GM12874 (cell line): ENCODE data around the gene IL34.

Experiments used
- TF ChIP-seq, protein P1 (sequence below): IDR thresholded peaks from 2 replicates; pipeline ENCODE4 v1.5.1; 2011; ENCODE audit warnings: low read depth, mild to moderate bottlenecking, control low read depth, low read length, moderate library complexity; ENCODE audit not compliant: insufficient read depth

IL34 gene

GRCh38 chr16:70638814-70639792 lies 7.3 kb upstream of the IL34 start:
- TF ChIP-seq, protein P1, sequence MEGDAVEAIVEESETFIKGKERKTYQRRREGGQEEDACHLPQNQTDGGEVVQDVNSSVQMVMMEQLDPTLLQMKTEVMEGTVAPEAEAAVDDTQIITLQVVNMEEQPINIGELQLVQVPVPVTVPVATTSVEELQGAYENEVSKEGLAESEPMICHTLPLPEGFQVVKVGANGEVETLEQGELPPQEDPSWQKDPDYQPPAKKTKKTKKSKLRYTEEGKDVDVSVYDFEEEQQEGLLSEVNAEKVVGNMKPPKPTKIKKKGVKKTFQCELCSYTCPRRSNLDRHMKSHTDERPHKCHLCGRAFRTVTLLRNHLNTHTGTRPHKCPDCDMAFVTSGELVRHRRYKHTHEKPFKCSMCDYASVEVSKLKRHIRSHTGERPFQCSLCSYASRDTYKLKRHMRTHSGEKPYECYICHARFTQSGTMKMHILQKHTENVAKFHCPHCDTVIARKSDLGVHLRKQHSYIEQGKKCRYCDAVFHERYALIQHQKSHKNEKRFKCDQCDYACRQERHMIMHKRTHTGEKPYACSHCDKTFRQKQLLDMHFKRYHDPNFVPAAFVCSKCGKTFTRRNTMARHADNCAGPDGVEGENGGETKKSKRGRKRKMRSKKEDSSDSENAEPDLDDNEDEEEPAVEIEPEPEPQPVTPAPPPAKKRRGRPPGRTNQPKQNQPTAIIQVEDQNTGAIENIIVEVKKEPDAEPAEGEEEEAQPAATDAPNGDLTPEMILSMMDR: no peak

DNA sequence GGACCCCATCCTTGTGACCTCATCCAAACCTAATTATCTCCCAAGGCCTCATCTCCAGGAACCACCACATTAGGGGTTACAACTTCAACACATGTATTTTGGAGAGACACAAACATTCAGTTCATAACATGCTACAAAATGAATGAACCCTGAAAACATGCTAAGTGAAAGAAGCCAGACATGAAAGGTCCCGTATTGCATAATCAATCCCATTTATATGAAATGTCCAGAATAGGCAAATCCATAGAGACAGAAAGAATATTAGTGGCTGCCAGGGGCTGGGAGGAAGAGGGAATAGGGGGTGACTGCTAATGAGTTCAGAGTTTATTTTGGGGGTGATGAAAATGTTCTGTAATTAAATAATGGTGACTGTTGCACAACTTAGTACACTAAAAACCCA lies 3.7 kb upstream of the IL34 start:
- TF ChIP-seq, protein P1: no peak

DNA sequence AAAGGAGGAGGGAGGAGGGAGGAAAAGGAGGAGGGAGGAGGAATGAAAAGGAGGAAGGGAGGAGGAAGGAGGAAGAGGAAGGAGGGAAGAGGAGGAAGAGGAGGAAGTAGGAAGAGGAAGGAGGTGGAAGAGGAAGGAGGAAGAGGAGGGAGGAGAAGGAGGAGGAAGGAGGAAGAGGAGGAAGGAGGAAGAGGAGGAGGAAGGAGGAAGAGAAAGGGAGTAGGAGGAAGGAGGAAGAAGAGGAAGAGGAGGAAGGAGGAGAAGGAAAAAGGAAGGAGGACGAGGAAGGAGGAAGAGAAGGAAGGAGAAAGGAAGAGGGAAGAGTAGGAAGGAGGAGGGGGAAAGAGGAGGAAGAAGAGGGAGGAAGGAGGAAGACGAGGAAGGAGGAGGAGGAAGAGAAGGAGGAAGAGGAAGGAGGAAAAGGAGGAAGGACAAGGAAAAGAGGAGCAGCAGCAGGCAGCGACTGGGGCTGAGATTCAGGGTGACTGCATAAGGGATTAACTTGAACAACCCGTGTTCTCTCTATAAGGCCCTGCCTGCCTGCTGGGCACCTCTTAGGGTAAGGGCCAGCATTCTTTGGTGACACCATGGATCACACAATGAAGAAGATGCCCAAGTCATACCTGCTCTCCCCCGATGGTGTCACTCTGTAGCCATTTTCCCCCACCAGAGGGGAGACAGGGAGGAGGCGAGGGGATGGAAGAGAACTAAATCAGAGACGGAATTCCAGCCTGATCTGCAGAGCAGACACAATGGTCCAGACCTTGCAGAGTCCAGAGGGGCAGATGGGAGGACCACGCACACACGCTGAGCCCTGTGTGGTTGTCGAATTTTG lies 1.4 kb upstream of the IL34 start:
- TF ChIP-seq, protein P1: no peak; the same call in 1 of the 2 replicates

GRCh38 chr16:70647441-70648359 lies 1.3 kb downstream of the IL34 start:
- TF ChIP-seq, protein P1: no peak

DNA sequence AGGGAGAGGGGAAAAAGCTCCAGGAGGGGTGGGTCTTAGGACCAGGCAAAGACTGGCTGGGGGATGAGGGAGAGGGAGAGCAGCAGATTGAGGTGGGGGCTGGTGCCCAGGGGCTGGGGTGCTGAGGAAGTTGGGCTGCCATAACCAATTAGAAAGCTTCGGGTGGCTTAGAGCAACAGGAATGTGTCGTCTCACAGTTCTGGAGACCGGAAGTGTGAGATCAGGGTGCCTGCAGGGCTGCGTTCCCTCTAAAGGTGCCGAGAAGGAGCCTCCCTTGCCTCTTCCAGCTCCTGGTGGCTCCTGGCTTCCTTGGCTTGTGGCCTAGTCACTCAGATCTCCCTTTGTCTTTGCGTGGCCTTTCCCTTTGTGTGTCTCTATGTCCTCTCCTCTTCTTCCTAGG lies 2.2 kb downstream of the IL34 start:
- TF ChIP-seq, protein P1: no peak

DNA sequence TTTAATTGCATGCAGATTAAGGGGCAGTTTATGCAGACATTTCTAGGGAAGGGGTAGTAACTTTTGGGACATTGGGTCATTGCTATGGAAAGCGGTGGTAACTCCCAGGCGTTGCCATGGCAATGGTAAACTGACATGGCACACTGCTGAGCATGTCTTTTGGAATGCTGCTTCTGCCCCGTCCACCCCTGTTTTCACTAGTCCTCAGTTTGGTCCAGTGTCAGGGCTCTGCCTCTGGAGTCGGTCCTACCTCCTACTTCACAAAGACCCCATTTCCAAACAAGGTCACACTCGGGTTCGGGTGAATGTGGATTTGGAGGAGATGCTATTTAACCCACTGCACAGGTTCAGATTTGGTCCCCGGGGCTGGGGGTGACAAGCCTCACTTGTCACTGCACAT lies 2.9 kb downstream of the IL34 start:
- TF ChIP-seq, protein P1: no peak

DNA sequence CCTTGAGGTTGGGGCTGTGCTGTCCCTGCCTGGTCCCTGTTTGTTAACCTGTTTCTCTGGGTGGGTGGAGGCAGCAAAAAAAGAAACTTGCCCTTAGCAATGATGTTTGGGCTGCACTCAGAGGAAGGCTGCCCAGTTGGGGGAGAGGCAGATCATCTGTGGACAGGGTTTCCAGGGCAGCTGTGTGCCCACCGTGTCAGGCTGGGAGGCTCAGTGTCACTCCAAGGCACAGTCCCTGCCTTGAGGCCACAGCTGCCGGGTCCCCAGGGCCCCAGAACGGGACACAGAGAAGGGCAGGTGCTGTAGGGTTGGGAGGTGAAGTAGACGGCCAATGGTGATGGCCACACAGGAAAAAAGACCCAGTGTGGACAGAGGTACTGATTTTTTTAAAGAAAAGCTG lies 3.9 kb downstream of the IL34 start:
- TF ChIP-seq, protein P1: no peak
